Liver (tissue), 9 donors: ENCODE measurements around the gene RIMBP2. TPM values are rescaled to one million over a fixed set of nuclear protein-coding genes. Genes with fewer than 3 reads are reported as not detected.

Source experiments
- DNase-seq: peaks from one replicate; pipeline ENCODE4 v3.0.0-alpha.2; 2017; ENCODE audit warnings: low spot score
- H3K27ac ChIP-seq, 2 donors: one replicate each; pipeline ENCODE4 v1.7.0; 2013; ENCODE audit warnings: inconsistent platforms in 2 of 2, low read length in 2 of 2, control low read depth in 1 of 2, low read depth in 1 of 2, mild to moderate bottlenecking in 1 of 2
- H3K27me3 ChIP-seq, 4 donors: one replicate each; pipeline versions ENCODE4 v1.6.1 to v1.7.0; 2013; ENCODE audit warnings: low read length in 3 of 4, inconsistent platforms in 1 of 4, mild to moderate bottlenecking in 1 of 4, moderate library complexity in 1 of 4; ENCODE audit not compliant: control insufficient read depth in 4 of 4, insufficient read depth in 4 of 4
- H3K36me3 ChIP-seq, 4 donors: one replicate each; pipeline versions ENCODE4 v1.6.1 to v1.7.0; 2013; ENCODE audit warnings: low read length in 3 of 4, mild to moderate bottlenecking in 3 of 4, low read depth in 1 of 4, moderate library complexity in 1 of 4; ENCODE audit not compliant: control insufficient read depth in 4 of 4, insufficient read depth in 3 of 4
- H3K4me1 ChIP-seq, 4 donors: one replicate each; pipeline versions ENCODE4 v1.6.1 to v1.7.0; 2013; ENCODE audit warnings: low read length in 3 of 4, mild to moderate bottlenecking in 3 of 4, moderate library complexity in 1 of 4; ENCODE audit not compliant: control insufficient read depth in 4 of 4, insufficient read depth in 4 of 4
- H3K4me3 ChIP-seq, 3 donors: one replicate each; pipeline versions ENCODE4 v1.6.1 to v1.7.0; 2013; ENCODE audit warnings: low read length in 3 of 3, control low read depth in 1 of 3, low read depth in 1 of 3, mild to moderate bottlenecking in 1 of 3
- H3K9ac ChIP-seq, 2 donors: one replicate each; pipeline ENCODE4 v1.7.0; 2013; ENCODE audit warnings: low read length in 2 of 2, mild to moderate bottlenecking in 2 of 2, moderate library complexity in 2 of 2, control low read depth in 1 of 2, low read depth in 1 of 2
- H3K9me3 ChIP-seq, 4 donors: one replicate each; pipeline versions ENCODE4 v1.6.1 to v1.7.0; 2013; ENCODE audit warnings: low read length in 3 of 4; ENCODE audit not compliant: control insufficient read depth in 4 of 4
- EGR1 ChIP-seq, 2 donors: IDR thresholded peaks; 2 replicates each; pipeline ENCODE4 v1.6.1; 2016 to 2018; ENCODE audit warnings: antibody characterized with exemption in 2 of 2, low read depth in 2 of 2
- FOXA1 ChIP-seq: IDR thresholded peaks from 2 replicates; pipeline ENCODE4 v1.6.1; 2016; ENCODE audit warnings: antibody characterized with exemption
- FOXA2 ChIP-seq: IDR thresholded peaks from 2 replicates; pipeline ENCODE4 v1.6.1; 2016; ENCODE audit warnings: antibody characterized with exemption
- GABPA ChIP-seq, 2 donors: IDR thresholded peaks in 1 of 2; conservative IDR thresholded peaks in 1 of 2; 2 replicates each; pipeline ENCODE4 v1.6.1; 2016; ENCODE audit warnings: antibody characterized with exemption in 2 of 2, mild to moderate bottlenecking in 1 of 2, moderate library complexity in 1 of 2
- HNF4A ChIP-seq, 2 donors: conservative IDR thresholded peaks; 2 replicates each; pipeline ENCODE4 v1.6.1; 2016; ENCODE audit warnings: antibody characterized with exemption in 2 of 2, mild to moderate bottlenecking in 2 of 2
- HNF4G ChIP-seq: IDR thresholded peaks from 2 replicates; pipeline ENCODE4 v1.6.1; 2016; ENCODE audit warnings: antibody characterized with exemption
- JUND ChIP-seq, 2 donors: IDR thresholded peaks; 2 replicates each; pipeline ENCODE4 v1.6.1; 2016; ENCODE audit warnings: antibody characterized with exemption in 2 of 2
- NR2F2 ChIP-seq: IDR thresholded peaks from 2 replicates; pipeline ENCODE4 v1.6.1; 2016; ENCODE audit warnings: antibody characterized with exemption
- RAD21 ChIP-seq, 2 donors: IDR thresholded peaks; 2 replicates each; pipeline ENCODE4 v1.6.1; 2016; ENCODE audit warnings: antibody characterized with exemption in 2 of 2, mild to moderate bottlenecking in 2 of 2
- RXRA ChIP-seq, 2 donors: IDR thresholded peaks; 2 replicates each; pipeline ENCODE4 v1.6.1; 2017 to 2018; ENCODE audit warnings: antibody characterized with exemption in 2 of 2, mild to moderate bottlenecking in 1 of 2
- SP1 ChIP-seq: IDR thresholded peaks from 2 replicates; pipeline ENCODE4 v1.6.1; 2018; ENCODE audit warnings: antibody characterized with exemption, mild to moderate bottlenecking
- TAF1 ChIP-seq: conservative IDR thresholded peaks from 2 replicates; pipeline ENCODE4 v1.6.1; 2016; ENCODE audit warnings: antibody characterized with exemption, mild to moderate bottlenecking
- YY1 ChIP-seq: IDR thresholded peaks from 2 replicates; pipeline ENCODE4 v1.6.1; 2016; ENCODE audit warnings: antibody characterized with exemption, mild to moderate bottlenecking
- WGBS: extraction: QIAGEN DNeasy Blood & Tissue Kit; methylation state at CpG from one replicate; pipeline ENCODE4 v1.1.7; 2013; 5-methylcytosine and 5-hydroxymethylcytosine counted together
- polyA plus RNA-seq, 2 donors: library from polyadenylated mRNA; stranded (reverse) in 1 of 2; unstranded in 1 of 2; fragments of 200-250 nt in 1 of 2; fragments of >200 nt in 1 of 2; fragmentation: Nextera tagmentation in 1 of 2; extraction: Ambion mirVana in 1 of 2; gene quantifications; one replicate each; pipeline versions ENCODE4 v1.2.1 to v1.2.3, GENCODE V29; 2013 to 2015
- total RNA-seq, 2 donors: library from RNA; depleted of rRNA; stranded (reverse); fragments of >200 nt; gene quantifications; one replicate each; pipeline ENCODE4 v1.2.3, GENCODE V29; 2014
- TF ChIP-seq, protein P1 (sequence below): IDR thresholded peaks from 2 replicates; pipeline ENCODE4 v1.6.1; 2016; ENCODE audit warnings: antibody characterized with exemption
- TF ChIP-seq, protein P2 (sequence below): IDR thresholded peaks from 2 replicates; pipeline ENCODE4 v1.6.1; 2016; ENCODE audit warnings: antibody characterized with exemption, mild to moderate bottlenecking
- TF ChIP-seq, protein P3 (sequence below): IDR thresholded peaks from 2 replicates; pipeline ENCODE4 v1.6.1; 2016; ENCODE audit warnings: antibody characterized with exemption
- TF ChIP-seq, protein P4 (sequence below): fragments of 150-350 bp; IDR thresholded peaks from 2 replicates; pipeline ENCODE4 v1.5.1; 2017; ENCODE audit warnings: improper control_type of control experiment, low read depth, low read length; ENCODE audit not compliant: missing input control
- TF ChIP-seq, protein P5 (sequence below): IDR thresholded peaks from 2 replicates; pipeline ENCODE4 v1.6.1; 2016; ENCODE audit warnings: antibody characterized with exemption
- donor health status: healthy.
- donor health status: healthy.
- donor health status: healthy.
- donor health status: healthy.
- donor health status: healthy.

Gene RIMBP2
- total and polyA plus RNA-seq, 4 donors, result 0.01 to 0.17 (median 0.09) TPM; not detected in 1

DNA sequence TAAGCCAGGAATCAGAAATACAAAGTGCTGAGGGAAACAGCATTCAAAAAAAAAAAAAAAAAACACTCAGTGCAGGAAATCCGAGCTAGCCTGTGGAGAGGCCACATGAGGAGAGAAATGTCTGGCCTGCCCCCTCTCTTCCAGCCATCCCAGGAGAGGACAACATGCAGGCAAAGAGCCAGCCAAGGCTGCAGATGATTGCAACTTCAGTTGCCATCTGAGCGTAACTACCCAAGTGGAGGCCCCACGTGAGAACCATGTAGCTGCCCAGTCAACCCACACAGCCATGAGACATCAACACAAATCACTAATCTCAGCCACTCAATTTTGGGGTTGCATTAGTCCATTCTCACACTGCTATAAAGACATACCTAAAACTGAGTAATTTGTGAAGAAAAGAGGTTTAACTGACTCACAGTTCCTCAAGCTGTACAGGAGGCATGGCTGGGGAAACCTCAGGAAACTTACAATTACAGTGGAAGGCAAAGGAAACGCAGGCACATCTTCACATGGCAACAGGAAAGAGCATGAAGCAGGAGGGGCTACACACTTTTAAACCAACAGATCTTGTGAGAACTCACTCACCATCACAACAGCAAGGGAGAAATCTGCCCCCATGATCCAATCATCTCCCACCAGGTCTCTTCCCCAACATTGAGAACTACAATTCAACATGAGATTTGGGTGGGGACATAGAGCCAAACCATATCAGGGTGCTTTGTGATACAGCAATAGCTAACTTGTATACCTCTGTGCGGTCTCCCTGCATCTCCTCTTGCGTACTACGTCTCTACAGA lies 217.3 kb downstream of the RIMBP2 start:
- Histone ChIP-seq H3K4me3 (no peak overlapping the region), H3K9me3 (no peaks in the 10 kb centered on the region), H3K4me1 (no peaks in the 10 kb centered on the region), H3K36me3 (no peaks in the 10 kb centered on the region), H3K9ac (no peak overlapping the region), H3K27me3 (no peaks in the 10 kb centered on the region), H3K27ac (no peak overlapping the region)
- no peak for DNase-seq
- 83% methylated on average over 7 of the region's 7 CpGs for WGBS
- TF ChIP-seq HNF4A (conservative IDR thresholded peaks at IDR 0.05) (no peak), EGR1 (IDR thresholded peaks at IDR 0.05; ENCODE audit: low read depth in 2 of 2) (no peak), JUND (IDR thresholded peaks at IDR 0.05) (no peak), HNF4G (no peak), SP1 (no peak)
- TF ChIP-seq, protein P1, sequence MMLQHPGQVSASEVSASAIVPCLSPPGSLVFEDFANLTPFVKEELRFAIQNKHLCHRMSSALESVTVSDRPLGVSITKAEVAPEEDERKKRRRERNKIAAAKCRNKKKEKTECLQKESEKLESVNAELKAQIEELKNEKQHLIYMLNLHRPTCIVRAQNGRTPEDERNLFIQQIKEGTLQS, result no peak

DNA sequence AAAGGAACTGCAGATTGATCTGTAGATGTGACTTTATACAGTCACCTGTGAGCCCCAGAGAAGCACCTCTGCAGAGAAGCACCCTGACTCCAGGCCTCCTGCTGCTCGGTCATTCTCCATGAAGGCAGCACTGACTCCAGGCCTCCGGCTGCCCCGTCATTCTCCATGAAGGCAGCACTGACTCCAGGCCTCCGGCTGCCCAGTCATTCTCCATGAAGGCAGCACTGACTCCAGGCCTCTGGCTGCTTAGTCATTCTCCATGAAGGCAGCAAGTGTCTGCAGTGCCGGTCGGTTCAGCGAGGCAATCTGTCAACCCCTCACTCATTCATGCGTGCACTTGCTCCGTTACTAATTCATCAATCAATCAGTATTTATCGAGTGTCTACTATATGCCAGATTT lies 218.1 kb downstream of the RIMBP2 start:
- Histone ChIP-seq H3K27me3 (no peaks in the 10 kb centered on the region), H3K4me1 (no peaks in the 10 kb centered on the region), H3K27ac (no peak overlapping the region), H3K36me3 (no peaks in the 10 kb centered on the region), H3K4me3 (no peak overlapping the region), H3K9ac (no peak overlapping the region), H3K9me3 (no peaks in the 10 kb centered on the region)
- TF ChIP-seq NR2F2 (no peak), FOXA1 (no peak)
- WGBS, result 87% methylated on average over 10 of the region's 10 CpGs
- DNase-seq, result no peak

DNA sequence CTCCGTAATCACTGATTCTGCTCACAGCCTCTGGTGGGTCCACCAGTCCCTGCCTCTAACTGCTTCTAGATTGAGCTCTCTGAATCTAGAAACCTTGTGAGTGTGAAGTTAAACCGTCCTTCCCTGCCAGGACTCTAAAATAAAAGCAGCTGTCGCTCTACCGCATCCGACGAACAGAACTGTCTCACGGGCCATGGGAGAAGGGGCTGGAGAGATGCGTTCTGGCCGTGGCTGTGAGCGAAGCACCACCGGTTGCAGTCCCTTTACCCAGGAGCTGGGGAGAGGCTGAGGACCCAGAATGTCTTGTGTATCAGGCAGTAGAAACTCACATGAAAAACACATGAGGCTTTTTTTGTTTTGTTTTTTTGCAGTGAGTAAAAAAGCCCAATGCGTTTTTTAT lies 218.8 kb downstream of the RIMBP2 start:
- H3K9ac ChIP-seq, result no peak overlapping the region
- H3K4me1 ChIP-seq, result no peaks in the 10 kb centered on the region
- no peaks in the 10 kb centered on the region for H3K27me3 ChIP-seq
- no peak for DNase-seq
- H3K4me3 ChIP-seq, result no peak overlapping the region
- 80% methylated on average over 12 of the region's 12 CpGs for WGBS
- no peaks in the 10 kb centered on the region for H3K9me3 ChIP-seq
- no peaks in the 10 kb centered on the region for H3K36me3 ChIP-seq
- H3K27ac ChIP-seq, result no peak overlapping the region
- TF ChIP-seq NR2F2 (no peak), HNF4G (no peak), YY1 (no peak), RAD21 (IDR thresholded peaks at IDR 0.05) (no peak), TAF1 (no peak), RXRA (IDR thresholded peaks at IDR 0.05) (no peak), FOXA2 (no peak), HNF4A (conservative IDR thresholded peaks at IDR 0.05) (no peak), SP1 (no peak), GABPA (IDR thresholded peaks at IDR 0.05 in 1 of 2, conservative IDR thresholded peaks at IDR 0.05 in 1 of 2) (no peak), JUND (IDR thresholded peaks at IDR 0.05) (no peak), FOXA1 (no peak), EGR1 (IDR thresholded peaks at IDR 0.05; ENCODE audit: low read depth in 2 of 2) (no peak)
- TF ChIP-seq, protein P2, sequence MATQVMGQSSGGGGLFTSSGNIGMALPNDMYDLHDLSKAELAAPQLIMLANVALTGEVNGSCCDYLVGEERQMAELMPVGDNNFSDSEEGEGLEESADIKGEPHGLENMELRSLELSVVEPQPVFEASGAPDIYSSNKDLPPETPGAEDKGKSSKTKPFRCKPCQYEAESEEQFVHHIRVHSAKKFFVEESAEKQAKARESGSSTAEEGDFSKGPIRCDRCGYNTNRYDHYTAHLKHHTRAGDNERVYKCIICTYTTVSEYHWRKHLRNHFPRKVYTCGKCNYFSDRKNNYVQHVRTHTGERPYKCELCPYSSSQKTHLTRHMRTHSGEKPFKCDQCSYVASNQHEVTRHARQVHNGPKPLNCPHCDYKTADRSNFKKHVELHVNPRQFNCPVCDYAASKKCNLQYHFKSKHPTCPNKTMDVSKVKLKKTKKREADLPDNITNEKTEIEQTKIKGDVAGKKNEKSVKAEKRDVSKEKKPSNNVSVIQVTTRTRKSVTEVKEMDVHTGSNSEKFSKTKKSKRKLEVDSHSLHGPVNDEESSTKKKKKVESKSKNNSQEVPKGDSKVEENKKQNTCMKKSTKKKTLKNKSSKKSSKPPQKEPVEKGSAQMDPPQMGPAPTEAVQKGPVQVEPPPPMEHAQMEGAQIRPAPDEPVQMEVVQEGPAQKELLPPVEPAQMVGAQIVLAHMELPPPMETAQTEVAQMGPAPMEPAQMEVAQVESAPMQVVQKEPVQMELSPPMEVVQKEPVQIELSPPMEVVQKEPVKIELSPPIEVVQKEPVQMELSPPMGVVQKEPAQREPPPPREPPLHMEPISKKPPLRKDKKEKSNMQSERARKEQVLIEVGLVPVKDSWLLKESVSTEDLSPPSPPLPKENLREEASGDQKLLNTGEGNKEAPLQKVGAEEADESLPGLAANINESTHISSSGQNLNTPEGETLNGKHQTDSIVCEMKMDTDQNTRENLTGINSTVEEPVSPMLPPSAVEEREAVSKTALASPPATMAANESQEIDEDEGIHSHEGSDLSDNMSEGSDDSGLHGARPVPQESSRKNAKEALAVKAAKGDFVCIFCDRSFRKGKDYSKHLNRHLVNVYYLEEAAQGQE, result no peak
- TF ChIP-seq, protein P3, sequence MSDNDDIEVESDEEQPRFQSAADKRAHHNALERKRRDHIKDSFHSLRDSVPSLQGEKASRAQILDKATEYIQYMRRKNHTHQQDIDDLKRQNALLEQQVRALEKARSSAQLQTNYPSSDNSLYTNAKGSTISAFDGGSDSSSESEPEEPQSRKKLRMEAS, result no peak
- TF ChIP-seq, protein P4, sequence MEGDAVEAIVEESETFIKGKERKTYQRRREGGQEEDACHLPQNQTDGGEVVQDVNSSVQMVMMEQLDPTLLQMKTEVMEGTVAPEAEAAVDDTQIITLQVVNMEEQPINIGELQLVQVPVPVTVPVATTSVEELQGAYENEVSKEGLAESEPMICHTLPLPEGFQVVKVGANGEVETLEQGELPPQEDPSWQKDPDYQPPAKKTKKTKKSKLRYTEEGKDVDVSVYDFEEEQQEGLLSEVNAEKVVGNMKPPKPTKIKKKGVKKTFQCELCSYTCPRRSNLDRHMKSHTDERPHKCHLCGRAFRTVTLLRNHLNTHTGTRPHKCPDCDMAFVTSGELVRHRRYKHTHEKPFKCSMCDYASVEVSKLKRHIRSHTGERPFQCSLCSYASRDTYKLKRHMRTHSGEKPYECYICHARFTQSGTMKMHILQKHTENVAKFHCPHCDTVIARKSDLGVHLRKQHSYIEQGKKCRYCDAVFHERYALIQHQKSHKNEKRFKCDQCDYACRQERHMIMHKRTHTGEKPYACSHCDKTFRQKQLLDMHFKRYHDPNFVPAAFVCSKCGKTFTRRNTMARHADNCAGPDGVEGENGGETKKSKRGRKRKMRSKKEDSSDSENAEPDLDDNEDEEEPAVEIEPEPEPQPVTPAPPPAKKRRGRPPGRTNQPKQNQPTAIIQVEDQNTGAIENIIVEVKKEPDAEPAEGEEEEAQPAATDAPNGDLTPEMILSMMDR, result no peak
- TF ChIP-seq, protein P1, result no peak
- TF ChIP-seq, protein P5, sequence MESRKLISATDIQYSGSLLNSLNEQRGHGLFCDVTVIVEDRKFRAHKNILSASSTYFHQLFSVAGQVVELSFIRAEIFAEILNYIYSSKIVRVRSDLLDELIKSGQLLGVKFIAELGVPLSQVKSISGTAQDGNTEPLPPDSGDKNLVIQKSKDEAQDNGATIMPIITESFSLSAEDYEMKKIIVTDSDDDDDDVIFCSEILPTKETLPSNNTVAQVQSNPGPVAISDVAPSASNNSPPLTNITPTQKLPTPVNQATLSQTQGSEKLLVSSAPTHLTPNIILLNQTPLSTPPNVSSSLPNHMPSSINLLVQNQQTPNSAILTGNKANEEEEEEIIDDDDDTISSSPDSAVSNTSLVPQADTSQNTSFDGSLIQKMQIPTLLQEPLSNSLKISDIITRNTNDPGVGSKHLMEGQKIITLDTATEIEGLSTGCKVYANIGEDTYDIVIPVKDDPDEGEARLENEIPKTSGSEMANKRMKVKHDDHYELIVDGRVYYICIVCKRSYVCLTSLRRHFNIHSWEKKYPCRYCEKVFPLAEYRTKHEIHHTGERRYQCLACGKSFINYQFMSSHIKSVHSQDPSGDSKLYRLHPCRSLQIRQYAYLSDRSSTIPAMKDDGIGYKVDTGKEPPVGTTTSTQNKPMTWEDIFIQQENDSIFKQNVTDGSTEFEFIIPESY, result no peak
